ELR (cell line): Measurements from ENCODE around the gene PGF.

ENCODE experiments used
- DNase-seq: peaks from one replicate; pipeline ENCODE4 v3.0.0-alpha.2; 2015; ENCODE audit warnings: low read depth

PGF gene

DNA sequence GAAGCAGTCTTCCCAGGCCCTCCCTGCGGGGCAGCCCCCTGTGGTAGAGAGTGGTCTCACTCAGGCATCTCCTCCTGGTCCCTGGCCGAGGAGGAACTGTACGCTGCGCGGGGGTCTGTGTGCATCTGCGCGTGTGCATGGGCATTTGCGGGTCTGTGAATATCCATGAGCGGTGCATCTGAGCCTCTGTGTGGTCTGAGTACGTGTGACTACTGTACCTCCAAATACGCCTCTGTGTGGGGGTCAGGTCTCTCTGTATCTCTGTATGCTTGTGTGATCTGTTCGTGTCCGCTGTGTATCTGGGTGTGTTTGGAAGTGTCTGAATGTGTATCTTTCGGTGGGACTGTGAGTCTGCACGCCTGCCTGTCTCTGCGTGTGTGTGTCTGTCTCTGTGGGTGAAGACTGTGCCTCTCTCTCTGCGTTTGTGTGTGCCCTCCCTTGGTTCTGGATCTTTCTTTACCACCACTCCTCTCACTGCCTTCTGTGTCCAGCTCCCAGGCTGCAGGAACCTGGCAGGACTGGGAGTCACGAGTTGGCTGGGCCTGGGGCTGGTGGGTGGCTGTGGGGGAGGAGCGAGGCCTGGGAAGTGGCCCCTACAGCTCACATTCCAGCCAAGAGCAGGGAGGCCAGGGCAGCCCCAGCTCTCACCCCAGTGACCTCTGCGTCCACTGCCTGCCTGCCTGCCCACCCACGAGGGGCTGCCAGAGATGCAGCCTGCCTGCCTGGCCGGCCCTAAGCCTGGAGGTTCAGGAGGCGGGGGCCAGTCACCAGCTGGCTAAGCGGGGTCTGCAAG is 1.1 kb upstream of the PGF start:
- no peak for DNase-seq

DNA sequence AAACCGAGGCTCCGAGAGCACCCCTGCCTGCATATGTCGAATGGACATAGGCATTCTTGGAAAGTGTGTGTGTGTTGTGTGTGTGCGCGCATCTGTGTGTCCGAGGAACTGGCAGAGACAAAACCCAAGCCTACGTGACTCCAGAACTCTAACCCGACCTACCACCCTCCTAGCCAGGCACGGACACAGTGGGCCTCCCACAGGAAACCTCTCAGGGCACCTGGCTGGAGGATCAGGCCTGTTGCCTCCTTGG is 556 bp upstream of the PGF start:
- no peak for DNase-seq

- DNase-seq = peak; percentile 23
Observed at GRCh38 chr14:74954947-74955228, 509 bp downstream of the PGF start.

- DNase-seq = peak; percentile 26
Observed at GRCh38 chr14:74954232-74954946, 1.0 kb downstream of the PGF start.

DNA sequence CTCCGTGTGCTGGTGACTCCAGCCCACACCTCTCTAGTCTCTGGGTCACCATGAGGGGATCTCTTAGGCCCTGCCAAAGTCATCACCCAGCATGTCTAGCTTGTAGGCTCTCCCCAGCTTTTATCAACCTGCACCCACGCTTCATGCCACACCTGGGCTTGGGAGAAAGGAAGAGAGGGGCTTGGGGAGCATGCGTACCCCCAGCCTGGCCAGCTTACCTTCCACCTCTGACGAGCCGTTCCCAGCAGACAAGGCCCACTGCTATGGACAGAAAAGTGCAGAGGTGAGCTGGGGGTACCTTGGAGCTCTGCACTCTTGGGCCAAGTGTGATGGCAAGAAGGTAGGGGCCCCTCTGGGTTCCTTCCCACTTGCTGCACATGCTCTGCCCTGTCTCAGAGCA is 1.7 kb downstream of the PGF start:
- no peak for DNase-seq

GRCh38 chr14:74952697-74953484 is 2.5 kb downstream of the PGF start:
- no peak for DNase-seq

GRCh38 chr14:74952180-74952665 is 3.2 kb downstream of the PGF start:
- no peak for DNase-seq

DNA sequence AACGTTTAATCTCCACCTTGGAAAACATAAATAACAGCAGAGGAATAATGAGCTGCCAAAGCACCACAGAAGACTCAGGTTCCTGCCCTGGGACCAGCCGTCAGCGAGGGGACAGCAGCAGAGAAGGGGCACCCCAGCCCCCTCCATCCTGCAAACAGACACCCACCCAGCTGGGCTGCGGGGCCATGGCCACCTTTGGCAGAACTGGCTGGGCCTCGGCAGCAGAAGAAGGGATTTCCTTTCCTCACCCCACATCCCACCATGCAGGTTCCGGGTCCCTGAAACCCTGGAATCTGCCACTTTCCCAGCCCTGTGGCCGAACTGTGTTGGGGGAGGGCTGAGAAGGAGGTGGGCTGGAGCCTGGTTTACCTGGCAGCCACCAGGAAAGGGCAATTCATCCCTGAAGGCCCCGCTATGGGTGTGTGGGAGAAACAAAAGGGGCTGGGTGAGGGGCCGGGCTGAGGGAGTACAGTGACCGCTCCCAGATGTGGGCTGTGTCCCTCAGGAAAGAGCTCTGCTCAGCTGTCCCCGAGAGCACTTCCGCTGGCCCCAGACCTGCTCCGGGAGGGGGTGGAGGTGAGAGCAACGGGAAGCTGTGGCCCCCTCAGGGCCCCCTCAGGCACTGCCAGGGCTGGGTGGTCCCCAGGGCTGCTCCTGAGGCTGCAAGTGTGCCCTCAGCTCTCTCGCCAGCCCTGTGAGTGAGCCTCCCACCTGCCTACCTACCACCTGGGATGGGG is 3.8 kb downstream of the PGF start:
- DNase-seq = no peak

DNA sequence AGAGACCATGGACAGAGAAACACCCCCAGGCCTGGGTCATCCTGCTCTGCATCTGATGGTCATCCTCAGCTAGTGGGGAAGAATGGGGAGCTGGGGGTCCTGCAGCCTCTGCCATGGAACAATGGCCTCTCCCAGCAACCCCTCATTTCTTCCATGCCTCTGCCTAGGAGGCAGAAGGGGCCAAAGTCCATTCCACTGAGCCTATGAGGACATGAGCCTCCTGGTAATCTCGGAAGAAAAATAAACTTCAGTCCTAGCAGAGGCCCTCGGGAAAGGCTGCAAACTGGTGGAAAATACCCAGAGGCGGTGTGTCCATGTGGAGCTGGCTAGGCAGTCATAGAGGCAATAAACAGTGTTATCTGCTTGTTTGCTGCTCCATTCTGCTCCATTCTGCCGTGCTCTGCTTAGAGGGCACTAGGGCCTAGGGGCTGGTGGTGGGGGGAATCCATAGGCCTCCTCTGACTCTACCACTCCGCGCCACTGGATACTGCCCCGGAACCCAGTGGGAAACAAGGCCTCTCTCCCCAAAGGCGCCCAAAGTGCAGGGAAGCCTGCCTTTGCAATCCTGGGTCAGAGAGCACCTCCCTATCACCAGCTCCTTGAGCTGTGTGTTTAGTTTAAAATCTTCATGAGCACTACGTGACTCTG is 4.5 kb downstream of the PGF start:
- no peak for DNase-seq

- DNase-seq = no peak
Observed at GRCh38 chr14:74949859-74950573, 5.4 kb downstream of the PGF start.

DNA sequence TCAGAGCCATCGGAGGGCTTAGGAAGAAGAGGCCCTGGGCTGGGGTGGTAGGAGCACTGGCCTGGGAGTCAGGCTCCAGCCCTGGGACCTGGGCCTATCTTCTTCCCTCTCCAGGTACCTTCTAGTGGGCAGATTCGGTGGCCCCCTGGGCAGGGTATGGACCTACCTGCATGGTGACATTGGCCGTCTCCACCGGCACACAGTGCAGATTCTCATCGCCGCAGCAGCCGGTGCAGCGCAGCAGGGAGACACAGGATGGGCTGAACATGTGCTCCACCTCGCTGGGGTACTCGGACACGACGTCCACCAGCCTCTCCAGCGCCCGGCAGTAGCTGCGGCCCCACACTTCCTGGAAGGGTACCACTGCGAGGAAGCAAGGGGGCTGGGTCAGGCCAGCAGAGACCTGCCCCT is 6.2 kb downstream of the PGF start:
- no peak for DNase-seq

DNA sequence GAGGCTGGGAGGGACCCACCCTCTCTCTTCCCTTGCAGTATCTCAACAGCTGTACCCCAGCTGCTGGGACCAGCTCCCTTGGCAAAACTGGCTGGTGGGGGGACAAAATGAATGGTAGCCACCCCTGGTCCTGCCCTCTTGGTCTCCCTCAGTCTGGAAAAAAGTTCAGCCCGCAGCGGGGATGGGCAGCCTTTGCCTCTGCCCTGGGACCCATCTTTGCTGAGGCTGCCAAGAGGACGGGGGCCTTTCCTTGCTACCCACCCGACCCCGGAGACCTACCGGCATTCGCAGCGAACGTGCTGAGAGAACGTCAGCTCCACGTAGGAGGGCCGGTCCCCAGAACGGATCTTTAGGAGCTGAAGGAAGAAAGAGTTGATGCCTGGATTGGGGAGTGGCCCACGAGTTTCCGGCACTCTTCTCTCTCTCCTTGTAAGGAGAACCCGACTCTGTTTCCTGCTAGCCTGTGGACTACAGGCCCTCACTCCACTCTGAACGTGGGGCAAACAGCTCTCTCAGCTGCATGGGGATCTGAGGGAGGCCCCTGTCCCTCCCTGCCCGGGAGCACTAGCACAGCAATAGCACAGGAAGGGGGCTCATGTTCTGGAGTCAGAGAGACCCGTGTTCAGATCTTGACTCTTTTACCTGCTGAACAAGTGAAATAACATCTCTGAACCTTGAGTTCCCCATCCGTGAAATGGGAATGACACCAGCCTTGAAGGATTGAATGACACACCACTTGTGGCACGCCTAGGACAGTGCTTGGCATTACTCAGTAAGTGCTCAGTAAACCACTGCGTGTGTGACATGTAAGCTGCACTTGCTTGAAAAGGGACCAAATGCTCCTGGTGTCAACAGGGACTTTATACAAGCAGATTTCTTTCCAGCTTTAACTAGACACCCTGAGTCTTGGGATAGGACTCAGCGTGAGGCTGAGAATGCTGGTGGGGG is 6.9 kb downstream of the PGF start:
- DNase-seq = no peak

- no peak for DNase-seq
Observed at GRCh38 chr14:74947353-74948227, 7.8 kb downstream of the PGF start.

DNA sequence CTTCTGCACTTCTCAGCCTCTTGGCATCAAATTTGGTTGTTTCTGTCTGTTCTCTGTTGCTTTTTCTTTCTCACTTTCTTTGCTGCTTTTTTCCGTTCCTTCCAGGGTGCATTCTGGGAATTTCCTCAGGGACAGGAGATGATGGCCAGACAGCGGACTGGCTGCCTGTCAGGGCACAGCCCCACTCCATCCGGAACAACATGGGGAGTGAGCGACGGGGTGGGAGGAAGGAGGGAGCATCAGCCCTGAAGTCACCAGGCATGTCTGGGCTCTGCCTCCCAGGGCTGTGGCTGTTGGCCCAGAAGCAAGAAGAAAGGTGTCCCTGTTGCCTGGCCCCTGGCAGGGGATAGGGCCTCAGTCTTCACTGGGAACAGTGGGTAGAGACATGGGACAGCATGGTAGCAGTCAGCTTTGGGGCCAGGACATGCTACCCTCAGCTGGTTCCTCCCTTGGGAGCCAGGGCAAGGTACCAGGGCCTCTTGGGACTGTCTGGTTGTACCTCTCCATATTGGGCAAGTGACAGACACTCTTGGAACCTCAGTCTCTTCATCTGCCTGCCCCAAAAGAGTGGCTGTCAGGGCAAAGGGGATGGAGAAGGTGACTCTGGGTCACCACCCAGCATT is 8.6 kb downstream of the PGF start:
- peak; percentile 18 for DNase-seq

DNA sequence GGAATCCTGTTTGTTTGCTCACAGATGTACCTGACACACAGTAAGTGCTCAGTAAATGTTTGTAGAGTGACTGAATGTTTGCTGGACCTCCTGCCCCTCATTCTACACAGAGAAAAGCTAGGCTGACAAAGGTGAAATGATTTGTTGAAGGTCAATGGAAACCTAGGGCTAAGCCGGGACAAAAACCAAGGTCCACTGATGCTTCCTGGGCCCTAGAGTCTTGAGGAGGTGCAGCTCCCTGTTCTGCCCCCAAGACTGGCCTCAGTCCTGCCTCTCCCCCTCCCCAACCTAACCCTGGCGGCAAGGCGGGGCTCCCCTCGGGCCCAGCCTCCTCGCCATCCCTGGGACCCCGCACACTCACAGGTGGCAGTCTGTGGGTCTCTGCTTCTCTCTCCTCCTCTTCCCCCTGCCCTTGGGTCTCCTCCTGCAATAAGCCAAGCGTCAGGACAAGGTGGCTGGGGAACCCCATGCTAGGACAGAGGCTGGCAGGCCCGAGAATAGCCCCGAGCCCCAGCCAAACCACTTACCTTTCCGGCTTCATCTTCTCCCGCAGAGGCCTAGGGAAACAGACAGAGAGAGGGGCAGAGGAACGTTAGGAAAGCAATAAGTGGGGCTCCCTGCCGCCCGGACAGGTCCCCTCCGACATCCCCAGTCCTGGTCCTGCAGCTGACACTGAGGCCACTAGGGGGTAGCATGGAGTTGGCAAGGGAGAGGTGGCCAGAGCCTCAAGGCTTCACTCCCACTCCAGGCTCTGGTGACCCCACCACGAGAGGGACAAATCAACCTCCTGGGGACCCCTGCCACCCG is 9.3 kb downstream of the PGF start:
- peak; percentile 81 for DNase-seq

- DNase-seq = peak; percentile 73
Observed at GRCh38 chr14:74945261-74945851, 10.0 kb downstream of the PGF start.

DNA sequence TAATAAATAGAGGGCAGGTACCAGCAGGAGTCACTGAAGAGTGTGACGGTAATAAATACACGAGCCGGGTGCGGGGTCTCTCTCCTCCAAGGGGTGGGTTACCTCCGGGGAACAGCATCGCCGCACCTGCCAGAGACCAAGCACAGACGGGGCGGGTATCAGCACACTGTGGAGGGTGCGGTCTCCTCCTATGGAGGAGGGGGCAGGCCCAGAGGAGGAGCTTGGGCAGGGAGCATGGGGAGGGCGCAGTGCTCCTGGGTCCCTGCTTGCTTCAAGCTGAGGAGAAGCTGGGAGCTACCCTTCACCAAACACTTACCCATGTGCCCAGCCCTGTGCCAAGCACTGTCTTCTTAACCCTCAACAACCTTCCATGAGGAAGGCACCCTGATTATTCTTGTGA is 12.8 kb downstream of the PGF start:
- DNase-seq = no peak
